ENCODE data around the gene TBXAS1.

TBXAS1 gene

GRCh38 chr7:139798892-139799291, 30.2 kb upstream of the TBXAS1 start:
- DNase-seq (ENCODE audit: extremely low read depth, low read depth): no peak
- no peak for TF ChIP-seq CTCF (IDR thresholded peaks at IDR 0.05; ENCODE audit: low read depth, low read length)

GRCh38 chr7:139799586-139799985, 29.5 kb upstream of the TBXAS1 start:
- TF ChIP-seq CTCF (IDR thresholded peaks at IDR 0.05; ENCODE audit: low read depth, low read length): no peak
- no peak for DNase-seq (ENCODE audit: extremely low read depth, low read depth)

GRCh38 chr7:139804571-139804970, 24.5 kb upstream of the TBXAS1 start:
- DNase-seq (ENCODE audit: extremely low read depth, low read depth): no peak
- no peak for TF ChIP-seq CTCF (IDR thresholded peaks at IDR 0.05; ENCODE audit: low read depth, low read length)

- DNase-seq (ENCODE audit: extremely low read depth, low read depth): no peak
- no peak for TF ChIP-seq CTCF (IDR thresholded peaks at IDR 0.05; ENCODE audit: low read depth, low read length)
These were observed 22.1 kb upstream of the TBXAS1 start for GRCh38 chr7:139807009-139807408.

- no peak for DNase-seq (ENCODE audit: extremely low read depth, low read depth)
- TF ChIP-seq CTCF (IDR thresholded peaks at IDR 0.05; ENCODE audit: low read depth, low read length): no peak
These were observed 20.6 kb upstream of the TBXAS1 start for GRCh38 chr7:139808427-139808826.

GRCh38 chr7:139808846-139809442, 20.1 kb upstream of the TBXAS1 start:
- no peak for TF ChIP-seq CTCF (IDR thresholded peaks at IDR 0.05; ENCODE audit: low read depth, low read length)
- DNase-seq (ENCODE audit: extremely low read depth, low read depth): no peak

GRCh38 chr7:139811066-139811465, 18.0 kb upstream of the TBXAS1 start:
- TF ChIP-seq CTCF (IDR thresholded peaks at IDR 0.05; ENCODE audit: low read depth, low read length): no peak
- DNase-seq (ENCODE audit: extremely low read depth, low read depth): no peak
